B cell (primary cell): Measurements from ENCODE around the gene DNAJB6. TPM values are rescaled to one million over a fixed set of nuclear protein-coding genes. Genes with fewer than 3 reads are reported as not detected.

Experiments
- ATAC-seq: fragments of 200-7000 bp; cut with Tn5 transposase; one replicate; pipeline ENCODE4 v1.10.0; 2021; ENCODE audit warnings: low read depth, mild to moderate bottlenecking, moderate number of reproducible peaks, moderate library complexity
- CTCF ChIA-PET: fragments of 350-600 bp; sonication (Branson Sonifier 250); formaldehyde crosslinking; loops from one replicate; lab custom pipeline; 2021; ENCODE audit warnings: antibody characterized with exemption, inconsistent platforms; lab: Charles Lee
- POLR2A ChIA-PET: fragments of 350-600 bp; sonication (Branson Sonifier 250); formaldehyde crosslinking; loops from one replicate; lab custom pipeline; 2021; ENCODE audit warnings: antibody characterized with exemption; lab: Charles Lee
- DNase-seq: peaks from one replicate; pipeline ENCODE4 v3.0.0; 2013
- H2AFZ ChIP-seq: 2 replicates; pipeline ENCODE4 v1.6.1; 2012; ENCODE audit warnings: mild to moderate bottlenecking, low read depth, low read length; ENCODE audit not compliant: insufficient read depth, poor library complexity, severe bottlenecking
- H3K27ac ChIP-seq, 2 donors: 1 replicate in 1 of 2; 2 replicates in 1 of 2; pipeline ENCODE4 v1.5.1; 2012 to 2013; ENCODE audit warnings: low read length in 2 of 2, mild to moderate bottlenecking in 2 of 2, moderate library complexity in 1 of 2
- H3K27me3 ChIP-seq, 4 experiments: fragments of 200-600 bp in 1 of 4; sonication (generic) in 1 of 4; replicated peaks in 1 of 4; 1 replicate in 2 of 4; 2 replicates in 2 of 4; pipeline versions ENCODE4 v1.6.1 to v1.7.0; 2013 to 2016; ENCODE audit warnings: low read length in 3 of 4, mild to moderate bottlenecking in 2 of 4, mixed read lengths in 1 of 4, moderate library complexity in 1 of 4; ENCODE audit not compliant: insufficient read depth in 4 of 4, control insufficient read depth in 3 of 4; ENCODE audit errors: control extremely low read depth in 1 of 4
- H3K36me3 ChIP-seq, 2 experiments: replicated peaks in 1 of 2; 1 replicate in 1 of 2; 2 replicates in 1 of 2; pipeline versions ENCODE4 v1.6.1 to v1.7.1; 2013; ENCODE audit warnings: low read length in 1 of 2; ENCODE audit not compliant: insufficient read depth in 2 of 2, control insufficient read depth in 1 of 2; ENCODE audit errors: control extremely low read depth in 1 of 2, extremely low read depth in 1 of 2
- H3K4me1 ChIP-seq, 2 donors: fragments of 200-600 bp in 1 of 2; sonication (generic) in 1 of 2; 1 replicate in 1 of 2; 2 replicates in 1 of 2; pipeline versions ENCODE4 v1.5.1 to v1.6.1; 2013 to 2017; ENCODE audit warnings: low read length in 2 of 2; ENCODE audit not compliant: control insufficient read depth in 2 of 2, insufficient read depth in 2 of 2
- H3K4me2 ChIP-seq: replicated peaks from 2 replicates; pipeline ENCODE3; 2012; ENCODE audit warnings: mild to moderate bottlenecking, low read depth, low read length; ENCODE audit not compliant: poor library complexity, severe bottlenecking
- H3K4me3 ChIP-seq, 5 experiments: fragments of 200-600 bp in 1 of 5; sonication (generic) in 1 of 5; 1 replicate in 3 of 5; 2 replicates in 2 of 5; pipeline versions ENCODE4 v1.5.1 to v1.7.0; 2011 to 2016; ENCODE audit warnings: low read length in 4 of 5, mild to moderate bottlenecking in 4 of 5, low read depth in 2 of 5, control low read depth in 1 of 5, moderate library complexity in 1 of 5; ENCODE audit not compliant: insufficient read depth in 1 of 5; ENCODE audit errors: control extremely low read depth in 1 of 5, extremely low read depth in 1 of 5
- H3K79me2 ChIP-seq: fragments of 200-600 bp; sonication (generic); one replicate; pipeline ENCODE4 v1.6.0; 2016; ENCODE audit warnings: low read length; ENCODE audit not compliant: control insufficient read depth, insufficient read depth
- H3K9ac ChIP-seq: fragments of 200-600 bp; sonication (generic); 2 replicates; pipeline ENCODE4 v1.6.1; 2017; ENCODE audit warnings: mild to moderate bottlenecking, low read length, moderate library complexity
- H3K9me3 ChIP-seq, 3 donors: one replicate each; pipeline versions ENCODE4 v1.6.1 to v1.7.1; 2013; ENCODE audit warnings: low read length in 2 of 3; ENCODE audit not compliant: control insufficient read depth in 2 of 3, insufficient read depth in 1 of 3; ENCODE audit errors: control extremely low read depth in 1 of 3
- H4K20me1 ChIP-seq: 2 replicates; pipeline ENCODE4 v1.6.0; 2012; ENCODE audit warnings: mild to moderate bottlenecking, low read length; ENCODE audit not compliant: insufficient read depth, control insufficient read depth, poor library complexity, severe bottlenecking
- H3K27ac Mint-ChIP-seq: one replicate; pipeline ENCODE4 v1.8.0; 2021; ENCODE audit warnings: mixed read lengths
- H3K27me3 Mint-ChIP-seq: one replicate; pipeline ENCODE4 v1.8.0; 2021; ENCODE audit warnings: mixed read lengths
- H3K4me1 Mint-ChIP-seq: one replicate; pipeline ENCODE4 v1.8.0; 2021; ENCODE audit warnings: mixed read lengths
- H3K4me3 Mint-ChIP-seq: one replicate; pipeline ENCODE4 v1.8.0; 2021; ENCODE audit warnings: mixed read lengths
- H3K9me3 Mint-ChIP-seq: one replicate; pipeline ENCODE4 v1.8.0; 2022; ENCODE audit warnings: mixed read lengths; ENCODE audit not compliant: insufficient read depth
- CTCF ChIP-seq: fragments of 200-600 bp; IDR thresholded peaks from one replicate; pipeline ENCODE4 v1.8.0; 2022; ENCODE audit warnings: antibody characterized with exemption, mild to moderate bottlenecking
- EZH2 ChIP-seq: IDR thresholded peaks from 2 replicates; pipeline ENCODE4 v1.6.1; 2012; ENCODE audit warnings: borderline replicate concordance, low read depth, mild to moderate bottlenecking, moderate library complexity, low read length; ENCODE audit not compliant: insufficient read depth, poor library complexity, severe bottlenecking
- WGBS: methylation state at CpG from one replicate; pipeline ENCODE4 v1.1.5; 2013; ENCODE audit warnings: missing lambda C conversion rate; ENCODE audit not compliant: insufficient coverage; 5-methylcytosine and 5-hydroxymethylcytosine counted together
- intact Hi-C: fragments of 100-400 bp; cut with micrococcal nuclease; formaldehyde crosslinking; loops from one replicate; pipeline ENCODE4 v1.10.0; 2022
- polyA plus RNA-seq: library from polyadenylated mRNA; depleted of rRNA; stranded (reverse); fragments of >200 nt; gene quantifications from 2 replicates; pipeline ENCODE4 v1.2.3, GENCODE V29; 2012
- total RNA-seq, 2 donors: library from RNA; stranded (reverse); fragments of 120-200 nt in 1 of 2; gene quantifications; 1 replicate in 1 of 2; 2 replicates in 1 of 2; pipeline versions ENCODE4 v1.2.3 to v1.2.4, GENCODE V29; 2013 to 2022

DNAJB6 gene
- total and polyA plus RNA-seq, 2 donors (not counting 1 experiment from before 2014, with no cell fraction given) = 22.4 to 116 TPM

GRCh38 chr7:157402911-157403534 lies 66.2 kb downstream of the DNAJB6 start:
- Histone ChIP-seq H2AFZ (no peak overlapping the region), H3K79me2 (peaks cover 53% of the 10 kb centered on the region), H3K27me3 (no peaks in the 10 kb centered on the region), H3K9me3 (no peaks in the 10 kb centered on the region), H3K36me3 (peaks cover 0 to 38% of the 10 kb centered on the region in 2 experiments), H3K27ac (no peak overlapping the region), H3K4me1 (peaks cover 0 to 4% of the 10 kb centered on the region in 2 donors), H3K4me2 (no peak overlapping the region), H4K20me1 (peaks cover 62% of the 10 kb centered on the region), H3K4me3 (no peak overlapping the region), H3K9ac (no peak overlapping the region)
- Mint-ChIP-seq H3K27me3 (no peaks in the 10 kb centered on the region), H3K9me3 (no peaks in the 10 kb centered on the region), H3K27ac (no peak overlapping the region), H3K4me3 (no peak overlapping the region), H3K4me1 (peaks cover 6% of the 10 kb centered on the region)
- ATAC-seq = no peak
- ChIA-PET CTCF (no interaction called here), POLR2A (no interaction called here)
- TF ChIP-seq CTCF (no peak), EZH2 (no peak)
- WGBS = 85% methylated on average over 14 of the region's 21 CpGs
- DNase-seq = no peak
- intact Hi-C loops = no loop called here

- intact Hi-C loops = no loop called here
- H3K27me3 Mint-ChIP-seq = no peaks in the 10 kb centered on the region
- POLR2A ChIA-PET = no interaction called here
These were observed 67.0 kb downstream of the DNAJB6 start for GRCh38 chr7:157403646-157404401.

More at GRCh38 chr7:157403646-157404401, 67.0 kb downstream of the DNAJB6 start:
- Histone ChIP-seq H3K4me1 (no peaks in the 10 kb centered on the region), H3K9ac (no peak overlapping the region), H3K9me3 (no peaks in the 10 kb centered on the region), H3K27ac (no peak overlapping the region), H3K4me3 (no peak overlapping the region), H3K36me3 (peaks cover 0 to 42% of the 10 kb centered on the region in 2 experiments), H3K4me2 (no peak overlapping the region), H3K79me2 (peaks cover 49% of the 10 kb centered on the region), H4K20me1 (peaks cover 62% of the 10 kb centered on the region), H2AFZ (no peak overlapping the region), H3K27me3 (no peaks in the 10 kb centered on the region)
- no peaks in the 10 kb centered on the region for H3K9me3 Mint-ChIP-seq
- TF ChIP-seq CTCF = no peak
- TF ChIP-seq EZH2 = no peak
- WGBS = 69% methylated on average over 8 of the region's 12 CpGs
- no peak for ATAC-seq
- no peak overlapping the region for H3K27ac Mint-ChIP-seq
- H3K4me1 Mint-ChIP-seq = peaks cover 2% of the 10 kb centered on the region
- CTCF ChIA-PET = no interaction called here
- H3K4me3 Mint-ChIP-seq = no peak overlapping the region
- DNase-seq = no peak
